C4-2B (cell line): Measurements from ENCODE around the gene LRRC70.

Experiments
- H3K27ac ChIP-seq: fragments of 450-650 bp; 2 replicates; pipeline ENCODE4 v1.5.1; 2017
- CTCF ChIP-seq: fragments of 450-650 bp; conservative IDR thresholded peaks from 2 replicates; pipeline ENCODE4 v1.5.1; 2017; ENCODE audit warnings: mild to moderate bottlenecking
- ZFX ChIP-seq: fragments of 450-650 bp; IDR thresholded peaks from 2 replicates; pipeline ENCODE4 v1.6.1; 2017

The LRRC70 gene

GRCh38 chr5:62578540-62578939 is at the start of gene LRRC70:
LRRC70 (plus strand) TSS chr5:62578819; CDS start chr5:62579439, 620 bp downstream.
- no peak for TF ChIP-seq ZFX
- TF ChIP-seq CTCF = no peak
- no peak within 1 kb of the TSS for H3K27ac ChIP-seq

GRCh38 chr5:62533597-62533996 is 45.0 kb upstream of the LRRC70 start:
- TF ChIP-seq CTCF = no peak
- TF ChIP-seq ZFX = no peak
- no peak overlapping the region for H3K27ac ChIP-seq

GRCh38 chr5:62534461-62535236 is 44.0 kb upstream of the LRRC70 start:
- TF ChIP-seq ZFX (no peak), CTCF (no peak)
- H3K27ac ChIP-seq = no peak overlapping the region

- H3K27ac ChIP-seq = no peak overlapping the region
These were observed 42.4 kb upstream of the LRRC70 start for GRCh38 chr5:62536232-62536631.

GRCh38 chr5:62536783-62537182 is 41.8 kb upstream of the LRRC70 start:
- TF ChIP-seq ZFX (no peak), CTCF (no peak)
- no peak overlapping the region for H3K27ac ChIP-seq

More at GRCh38 chr5:62536232-62536631, 42.4 kb upstream of the LRRC70 start:
- TF ChIP-seq CTCF (no peak), ZFX (no peak)

- no peak overlapping the region for H3K27ac ChIP-seq
- no peak for TF ChIP-seq ZFX
- TF ChIP-seq CTCF = no peak
These were observed 40.3 kb upstream of the LRRC70 start for GRCh38 chr5:62538017-62538942.

- H3K27ac ChIP-seq = no peak overlapping the region
- TF ChIP-seq ZFX (no peak), CTCF (no peak)
These were observed 35.9 kb upstream of the LRRC70 start for GRCh38 chr5:62542720-62543119.
